ENCODE measurements around the gene STRN.

The STRN gene

GRCh38 chr2:36973320-36973719 is 7.0 kb upstream of the STRN start:
- ATAC-seq (no peak), DNase-seq (no peak)
- H3K4me3 Mint-ChIP-seq: no peak overlapping the region
- no peak overlapping the region for H3K27ac Mint-ChIP-seq
- peaks cover 4% of the 10 kb centered on the region for H3K9me3 Mint-ChIP-seq
- H3K4me1 Mint-ChIP-seq: peaks cover 3% of the 10 kb centered on the region
- H3K27me3 Mint-ChIP-seq: no peaks in the 10 kb centered on the region
- peaks cover 4% of the 10 kb centered on the region for H3K36me3 Mint-ChIP-seq (ENCODE audit: low read depth)

- Mint-ChIP-seq H3K36me3 (ENCODE audit: low read depth) (no peaks in the 10 kb centered on the region), H3K27ac (no peak overlapping the region), H3K27me3 (no peaks in the 10 kb centered on the region), H3K9me3 (no peaks in the 10 kb centered on the region), H3K4me3 (no peak overlapping the region), H3K4me1 (peaks cover 17% of the 10 kb centered on the region)
- ATAC-seq (no peak), DNase-seq (no peak)
Measured at GRCh38 chr2:36971990-36972389, 5.7 kb upstream of the STRN start.

GRCh38 chr2:36967236-36967876 is 1.0 kb upstream of the STRN start:
- no peaks in the 10 kb centered on the region for H3K36me3 Mint-ChIP-seq (ENCODE audit: low read depth)
- DNase-seq (no peak), ATAC-seq (no peak)
- no peaks in the 10 kb centered on the region for H3K27me3 Mint-ChIP-seq
- H3K27ac Mint-ChIP-seq: peak overlapping the region; percentile 90
- peak overlapping the region; percentile 89 for H3K4me3 Mint-ChIP-seq
- no peaks in the 10 kb centered on the region for H3K9me3 Mint-ChIP-seq
- H3K4me1 Mint-ChIP-seq: peaks cover 46% of the 10 kb centered on the region

GRCh38 chr2:36965751-36966369 is 476 bp downstream of the STRN start:
- Mint-ChIP-seq H3K4me1 (peaks cover 48% of the 10 kb centered on the region), H3K27me3 (no peaks in the 10 kb centered on the region), H3K27ac (peak overlapping the region; percentile 87), H3K4me3 (peak overlapping the region; percentile 98), H3K9me3 (no peaks in the 10 kb centered on the region), H3K36me3 (ENCODE audit: low read depth) (peaks cover 2% of the 10 kb centered on the region)
- peak; percentile 51 for DNase-seq
- peak; percentile 2 for ATAC-seq

- no peak for DNase-seq
- H3K27ac Mint-ChIP-seq: no peak overlapping the region
- H3K36me3 Mint-ChIP-seq (ENCODE audit: low read depth): peaks cover 2% of the 10 kb centered on the region
- no peak for ATAC-seq
- peaks cover 49% of the 10 kb centered on the region for H3K4me1 Mint-ChIP-seq
- no peaks in the 10 kb centered on the region for H3K9me3 Mint-ChIP-seq
- H3K27me3 Mint-ChIP-seq: no peaks in the 10 kb centered on the region
- H3K4me3 Mint-ChIP-seq: peak overlapping the region; percentile 98
Measured at GRCh38 chr2:36965206-36965605, 1.1 kb downstream of the STRN start.

- H3K4me3 Mint-ChIP-seq: peak overlapping the region; percentile 98
- H3K4me1 Mint-ChIP-seq: peaks cover 53% of the 10 kb centered on the region
- no peak overlapping the region for H3K27ac Mint-ChIP-seq
- ATAC-seq: no peak
- H3K36me3 Mint-ChIP-seq (ENCODE audit: low read depth): peaks cover 2% of the 10 kb centered on the region
- no peaks in the 10 kb centered on the region for H3K9me3 Mint-ChIP-seq
- H3K27me3 Mint-ChIP-seq: no peaks in the 10 kb centered on the region
- DNase-seq: no peak
Measured at GRCh38 chr2:36964496-36965058, 1.8 kb downstream of the STRN start.

- no peaks in the 10 kb centered on the region for H3K9me3 Mint-ChIP-seq
- H3K27me3 Mint-ChIP-seq: no peaks in the 10 kb centered on the region
- DNase-seq: no peak
- H3K36me3 Mint-ChIP-seq (ENCODE audit: low read depth): peaks cover 2% of the 10 kb centered on the region
- no peak overlapping the region for H3K27ac Mint-ChIP-seq
- no peak for ATAC-seq
- H3K4me3 Mint-ChIP-seq: no peak overlapping the region
- peaks cover 60% of the 10 kb centered on the region for H3K4me1 Mint-ChIP-seq
Measured at GRCh38 chr2:36963734-36964133, 2.6 kb downstream of the STRN start.

GRCh38 chr2:36963106-36963505 is 3.2 kb downstream of the STRN start:
- Mint-ChIP-seq H3K9me3 (no peaks in the 10 kb centered on the region), H3K27me3 (no peaks in the 10 kb centered on the region), H3K36me3 (ENCODE audit: low read depth) (peaks cover 6% of the 10 kb centered on the region), H3K27ac (no peak overlapping the region), H3K4me1 (peaks cover 61% of the 10 kb centered on the region), H3K4me3 (no peak overlapping the region)
- no peak for ATAC-seq
- DNase-seq: no peak

GRCh38 chr2:36960773-36961172 is 5.6 kb downstream of the STRN start:
- H3K27me3 Mint-ChIP-seq: no peaks in the 10 kb centered on the region
- ATAC-seq (no peak), DNase-seq (no peak)
- H3K4me3 Mint-ChIP-seq: no peak overlapping the region
- H3K4me1 Mint-ChIP-seq: peaks cover 54% of the 10 kb centered on the region
- no peak overlapping the region for H3K27ac Mint-ChIP-seq
- no peaks in the 10 kb centered on the region for H3K9me3 Mint-ChIP-seq
- H3K36me3 Mint-ChIP-seq (ENCODE audit: low read depth): peaks cover 7% of the 10 kb centered on the region

- H3K36me3 Mint-ChIP-seq (ENCODE audit: low read depth): peaks cover 7% of the 10 kb centered on the region
- H3K27me3 Mint-ChIP-seq: no peaks in the 10 kb centered on the region
- no peak overlapping the region for H3K4me3 Mint-ChIP-seq
- DNase-seq (no peak), ATAC-seq (no peak)
- H3K9me3 Mint-ChIP-seq: no peaks in the 10 kb centered on the region
- H3K27ac Mint-ChIP-seq: no peak overlapping the region
- peaks cover 51% of the 10 kb centered on the region for H3K4me1 Mint-ChIP-seq
Measured at GRCh38 chr2:36960005-36960675, 6.2 kb downstream of the STRN start.

- Mint-ChIP-seq H3K9me3 (no peaks in the 10 kb centered on the region), H3K27me3 (no peaks in the 10 kb centered on the region), H3K36me3 (ENCODE audit: low read depth) (peaks cover 5% of the 10 kb centered on the region), H3K4me3 (no peak overlapping the region), H3K4me1 (peaks cover 38% of the 10 kb centered on the region), H3K27ac (no peak overlapping the region)
- DNase-seq (no peak), ATAC-seq (no peak)
Measured at GRCh38 chr2:36954977-36955607, 11.2 kb downstream of the STRN start.

- H3K36me3 Mint-ChIP-seq (ENCODE audit: low read depth): peaks cover 2% of the 10 kb centered on the region
- ATAC-seq: no peak
- H3K4me1 Mint-ChIP-seq: peaks cover 31% of the 10 kb centered on the region
- DNase-seq: no peak
- H3K27me3 Mint-ChIP-seq: no peaks in the 10 kb centered on the region
- H3K4me3 Mint-ChIP-seq: no peak overlapping the region
- H3K27ac Mint-ChIP-seq: no peak overlapping the region
- no peaks in the 10 kb centered on the region for H3K9me3 Mint-ChIP-seq
Measured at GRCh38 chr2:36952748-36953197, 13.6 kb downstream of the STRN start.

GRCh38 chr2:36951574-36951973 is 14.8 kb downstream of the STRN start:
- peak; percentile 68 for ATAC-seq
- no peaks in the 10 kb centered on the region for H3K9me3 Mint-ChIP-seq
- H3K36me3 Mint-ChIP-seq (ENCODE audit: low read depth): peaks cover 2% of the 10 kb centered on the region
- H3K4me3 Mint-ChIP-seq: no peak overlapping the region
- peaks cover 26% of the 10 kb centered on the region for H3K4me1 Mint-ChIP-seq
- no peak for DNase-seq
- H3K27ac Mint-ChIP-seq: no peak overlapping the region
- no peaks in the 10 kb centered on the region for H3K27me3 Mint-ChIP-seq

GRCh38 chr2:36951027-36951518 is 15.3 kb downstream of the STRN start:
- no peaks in the 10 kb centered on the region for H3K9me3 Mint-ChIP-seq
- no peak overlapping the region for H3K4me3 Mint-ChIP-seq
- ATAC-seq (no peak), DNase-seq (no peak)
- no peaks in the 10 kb centered on the region for H3K27me3 Mint-ChIP-seq
- H3K4me1 Mint-ChIP-seq: peaks cover 23% of the 10 kb centered on the region
- peaks cover 2% of the 10 kb centered on the region for H3K36me3 Mint-ChIP-seq (ENCODE audit: low read depth)
- H3K27ac Mint-ChIP-seq: peak overlapping the region; percentile 13

Measured in activated naive CD8-positive, alpha-beta T cell treated with anti-CD3 and anti-CD28 coated beads, Interleukin-2, amount 50 U/mL, for 24 hours (primary cell).